ENCODE measurements around the gene VARS1. TPM values are rescaled to one million over a fixed set of nuclear protein-coding genes. Genes with fewer than 3 reads are reported as not detected.
"Not testable (repeated sequence)": the region's sequence is repeated elsewhere in the genome, so short reads cannot be mapped to it uniquely, and the experiment has no call there.

The VARS1 gene
- total and polyA plus RNA-seq, 4 donors, result 9.8 to 49.6 (median 35.4) TPM

GRCh38 chr6:31827286-31828079, 31.9 kb upstream of the VARS1 start, which contains the start of gene HSPA1B:
Gene HSPA1B, plus strand, starts transcription at chr6:31827738. Its CDS starts 213 bp downstream, at chr6:31827951.
- Histone ChIP-seq H3K27ac (ENCODE audit: low read depth in 1 of 2, low read length in 2 of 2) (peak within 1 kb of the TSS; percentile 98 to 99), H3K27me3 (ENCODE audit: control insufficient read depth in 1 of 2, insufficient read depth in 2 of 2, low read length in 1 of 2) (peaks cover 0 to 2% of the 10 kb centered on the region in 2 donors), H3K4me3 (ENCODE audit: low read length in 2 of 2) (peak within 1 kb of the TSS; percentile 42 to 57), H3K36me3 (ENCODE audit: control insufficient read depth in 1 of 2, insufficient read depth in 2 of 2, low read length in 1 of 2) (no peaks in the 10 kb centered on the region), H3K9me3 (ENCODE audit: control insufficient read depth, low read length) (no peaks in the 10 kb centered on the region), H3K4me1 (ENCODE audit: control insufficient read depth in 1 of 2, insufficient read depth in 2 of 2, low read length in 2 of 2) (peaks cover 0 to 3% of the 10 kb centered on the region in 2 donors)
- peak; percentile 94 for ATAC-seq (ENCODE audit: low FRiP score)
- peak; percentile 99 for DNase-seq
- intact Hi-C loops (cut with DNase I), result loop anchor here in 1 of 2 donors (1.0 kb wide), 1 partner anchor 98 kb away; the partner anchor contains the start of gene DDAH2
- WGBS, 2 donors, result 0% methylated on average over 50 to 52 of the region's 56 CpGs

- H3K36me3 ChIP-seq (ENCODE audit: control insufficient read depth in 1 of 2, insufficient read depth in 2 of 2, low read length in 1 of 2), result no peaks in the 10 kb centered on the region
- peaks cover 0 to 2% of the 10 kb centered on the region in 2 donors for H3K27me3 ChIP-seq (ENCODE audit: control insufficient read depth in 1 of 2, insufficient read depth in 2 of 2, low read length in 1 of 2)
- intact Hi-C loops (cut with DNase I), result loop anchor here in 1 of 2 donors (1.0 kb wide), 1 partner anchor 98 kb away; the partner anchor contains the start of gene DDAH2
- H3K4me1 ChIP-seq (ENCODE audit: control insufficient read depth in 1 of 2, insufficient read depth in 2 of 2, low read length in 2 of 2), result peaks cover 0 to 3% of the 10 kb centered on the region in 2 donors
- H3K27ac ChIP-seq (ENCODE audit: low read depth in 1 of 2, low read length in 2 of 2), result peak overlapping the region; percentile 95 to 98
- WGBS, 2 donors, result 0% methylated on average over 13 of the region's 13 CpGs
- DNase-seq (peak; percentile 92 to 93), ATAC-seq (ENCODE audit: low FRiP score) (peak; percentile 76)
- peak overlapping the region in 1 of 2 donors; percentile 12 for H3K4me3 ChIP-seq (ENCODE audit: low read length in 2 of 2)
- no peaks in the 10 kb centered on the region for H3K9me3 ChIP-seq (ENCODE audit: control insufficient read depth, low read length)
Observed at GRCh38 chr6:31826793-31827285, 31.3 kb upstream of the VARS1 start.

- H3K36me3 ChIP-seq (ENCODE audit: control insufficient read depth in 1 of 2, insufficient read depth in 2 of 2, low read length in 1 of 2), result no peaks in the 10 kb centered on the region
- no peak overlapping the region for H3K4me3 ChIP-seq (ENCODE audit: low read length in 2 of 2)
- H3K27ac ChIP-seq (ENCODE audit: low read depth in 1 of 2, low read length in 2 of 2), result no peak overlapping the region
- 71 to 74% methylated on average over 4 of the region's 4 CpGs for WGBS, 2 donors
- H3K27me3 ChIP-seq (ENCODE audit: control insufficient read depth in 1 of 2, insufficient read depth in 2 of 2, low read length in 1 of 2), result peaks cover 0 to 2% of the 10 kb centered on the region in 2 donors
- DNase-seq (no peak), ATAC-seq (ENCODE audit: low FRiP score) (no peak)
- no peaks in the 10 kb centered on the region for H3K9me3 ChIP-seq (ENCODE audit: control insufficient read depth, low read length)
- intact Hi-C loops (cut with DNase I), result no loop called here
- no peaks in the 10 kb centered on the region for H3K4me1 ChIP-seq (ENCODE audit: control insufficient read depth in 1 of 2, insufficient read depth in 2 of 2, low read length in 2 of 2)
Observed at GRCh38 chr6:31825553-31825952, 30.0 kb upstream of the VARS1 start.

- H3K36me3 ChIP-seq (ENCODE audit: control insufficient read depth in 1 of 2, insufficient read depth in 2 of 2, low read length in 1 of 2); H3K27me3 ChIP-seq (ENCODE audit: control insufficient read depth in 1 of 2, insufficient read depth in 2 of 2, low read length in 1 of 2); H3K9me3 ChIP-seq (ENCODE audit: control insufficient read depth, low read length); ATAC-seq (ENCODE audit: low FRiP score); H3K4me1 ChIP-seq (ENCODE audit: control insufficient read depth in 1 of 2, insufficient read depth in 2 of 2, low read length in 2 of 2); intact Hi-C loops (cut with DNase I); H3K4me3 ChIP-seq (ENCODE audit: low read length in 2 of 2): not testable (repeated sequence)
- H3K27ac ChIP-seq (ENCODE audit: low read depth in 1 of 2, low read length in 2 of 2), result peak overlapping the region in 1 of 2 donors; percentile 41
- peak in 1 of 2 donors; percentile 17 for DNase-seq
- 93 to 95% methylated on average over 9 of the region's 9 CpGs for WGBS, 2 donors
Observed at GRCh38 chr6:31823592-31824196, 28.1 kb upstream of the VARS1 start.

GRCh38 chr6:31822036-31822821, 26.7 kb upstream of the VARS1 start:
- H3K27ac ChIP-seq (ENCODE audit: low read depth in 1 of 2, low read length in 2 of 2), result peak overlapping the region; percentile 77 to 97
- no peaks in the 10 kb centered on the region for H3K4me1 ChIP-seq (ENCODE audit: control insufficient read depth in 1 of 2, insufficient read depth in 2 of 2, low read length in 2 of 2)
- H3K9me3 ChIP-seq (ENCODE audit: control insufficient read depth, low read length), result no peaks in the 10 kb centered on the region
- DNase-seq (peak; percentile 91 to 93), ATAC-seq (ENCODE audit: low FRiP score) (peak; percentile 84)
- peak overlapping the region; percentile 9 to 16 for H3K4me3 ChIP-seq (ENCODE audit: low read length in 2 of 2)
- no peaks in the 10 kb centered on the region for H3K27me3 ChIP-seq (ENCODE audit: control insufficient read depth in 1 of 2, insufficient read depth in 2 of 2, low read length in 1 of 2)
- H3K36me3 ChIP-seq (ENCODE audit: control insufficient read depth in 1 of 2, insufficient read depth in 2 of 2, low read length in 1 of 2), result no peaks in the 10 kb centered on the region
- 0 to 1% methylated on average over 22 to 25 of the region's 25 CpGs for WGBS, 2 donors
- intact Hi-C loops (cut with DNase I), result no loop called here

- 3 to 4% methylated on average over 39 of the region's 39 CpGs for WGBS, 2 donors
- no peaks in the 10 kb centered on the region for H3K27me3 ChIP-seq (ENCODE audit: control insufficient read depth in 1 of 2, insufficient read depth in 2 of 2, low read length in 1 of 2)
- intact Hi-C loops (cut with DNase I), result no loop called here
- peak overlapping the region; percentile 25 to 75 for H3K4me3 ChIP-seq (ENCODE audit: low read length in 2 of 2)
- H3K4me1 ChIP-seq (ENCODE audit: control insufficient read depth in 1 of 2, insufficient read depth in 2 of 2, low read length in 2 of 2), result no peaks in the 10 kb centered on the region
- ATAC-seq (ENCODE audit: low FRiP score), result peak; percentile 62
- peak; percentile 82 to 92 for DNase-seq
- H3K9me3 ChIP-seq (ENCODE audit: control insufficient read depth, low read length), result no peaks in the 10 kb centered on the region
- H3K36me3 ChIP-seq (ENCODE audit: control insufficient read depth in 1 of 2, insufficient read depth in 2 of 2, low read length in 1 of 2), result no peaks in the 10 kb centered on the region
- peak overlapping the region; percentile 53 to 98 for H3K27ac ChIP-seq (ENCODE audit: low read depth in 1 of 2, low read length in 2 of 2)
Observed at GRCh38 chr6:31821301-31822035, 25.9 kb upstream of the VARS1 start.

GRCh38 chr6:31820399-31820798, 24.8 kb upstream of the VARS1 start:
- H3K9me3 ChIP-seq (ENCODE audit: control insufficient read depth, low read length); H3K4me1 ChIP-seq (ENCODE audit: control insufficient read depth in 1 of 2, insufficient read depth in 2 of 2, low read length in 2 of 2); ATAC-seq (ENCODE audit: low FRiP score); intact Hi-C loops (cut with DNase I); H3K27me3 ChIP-seq (ENCODE audit: control insufficient read depth in 1 of 2, insufficient read depth in 2 of 2, low read length in 1 of 2); H3K36me3 ChIP-seq (ENCODE audit: control insufficient read depth in 1 of 2, insufficient read depth in 2 of 2, low read length in 1 of 2); H3K4me3 ChIP-seq (ENCODE audit: low read length in 2 of 2): not testable (repeated sequence)
- H3K27ac ChIP-seq (ENCODE audit: low read depth in 1 of 2, low read length in 2 of 2), result peak overlapping the region; percentile 50 to 53
- DNase-seq, result peak; percentile 44 to 63
- 84 to 92% methylated on average over 10 of the region's 10 CpGs for WGBS, 2 donors

GRCh38 chr6:31819871-31820299, 24.3 kb upstream of the VARS1 start:
- peak overlapping the region in 1 of 2 donors; percentile 50 for H3K27ac ChIP-seq (ENCODE audit: low read depth in 1 of 2, low read length in 2 of 2)
- no peak overlapping the region for H3K4me3 ChIP-seq (ENCODE audit: low read length in 2 of 2)
- intact Hi-C loops (cut with DNase I), result no loop called here

More at GRCh38 chr6:31819871-31820299, 24.3 kb upstream of the VARS1 start:
- no peaks in the 10 kb centered on the region for H3K36me3 ChIP-seq (ENCODE audit: control insufficient read depth in 1 of 2, insufficient read depth in 2 of 2, low read length in 1 of 2)
- H3K9me3 ChIP-seq (ENCODE audit: control insufficient read depth, low read length), result no peaks in the 10 kb centered on the region
- no peaks in the 10 kb centered on the region for H3K4me1 ChIP-seq (ENCODE audit: control insufficient read depth in 1 of 2, insufficient read depth in 2 of 2, low read length in 2 of 2)
- no peaks in the 10 kb centered on the region for H3K27me3 ChIP-seq (ENCODE audit: control insufficient read depth in 1 of 2, insufficient read depth in 2 of 2, low read length in 1 of 2)
- DNase-seq, result no peak
- ATAC-seq (ENCODE audit: low FRiP score), result no peak
